GM19099 (cell line): ENCODE data around the gene DSCAML1.

Source experiments
- POLR2A ChIP-seq: IDR thresholded peaks from 3 replicates; pipeline ENCODE4 v1.6.1; 2011; ENCODE audit warnings: low read depth; ENCODE audit not compliant: insufficient read length; ENCODE audit errors: extremely low read depth

The DSCAML1 gene

DNA sequence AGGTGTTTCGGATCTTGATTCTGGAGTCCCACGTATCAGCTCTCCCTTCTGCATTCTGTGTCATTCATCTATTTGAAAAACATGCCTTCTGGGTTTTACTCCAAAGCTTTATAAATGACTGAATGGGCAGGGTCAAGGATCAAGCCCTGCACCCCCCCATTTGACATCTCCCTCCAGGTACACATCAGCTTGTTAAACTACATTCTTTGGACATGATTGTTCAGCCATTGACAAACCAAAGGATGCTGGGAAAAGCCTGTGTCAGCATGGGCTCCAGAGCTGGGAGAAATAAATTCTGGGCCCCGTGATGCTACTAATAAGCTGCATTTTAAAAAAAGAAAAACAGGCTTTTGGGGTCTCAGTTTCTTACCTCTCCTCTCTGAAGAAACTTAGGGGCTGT is 103.7 kb downstream of the DSCAML1 start:
- TF ChIP-seq POLR2A: no peak

DNA sequence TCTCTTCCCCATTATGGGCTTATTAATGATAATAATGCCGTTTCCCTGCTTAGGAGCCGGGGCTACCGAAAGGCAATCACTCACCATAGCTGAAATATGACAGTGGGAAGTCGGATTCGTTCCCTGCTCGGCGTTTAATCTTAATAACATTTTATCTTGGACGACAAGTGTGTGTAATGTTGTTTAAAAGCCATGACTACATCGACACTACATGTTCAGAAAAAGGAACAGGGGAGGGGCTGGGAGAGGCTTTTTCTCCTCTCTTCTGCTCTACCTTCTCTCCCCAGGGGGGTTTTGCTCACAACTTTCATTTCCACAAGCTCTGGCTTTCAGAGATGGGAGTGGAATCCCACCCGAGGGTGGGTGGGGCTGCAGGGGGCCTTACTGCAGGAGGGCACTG is 105.5 kb downstream of the DSCAML1 start:
- no peak for TF ChIP-seq POLR2A

- TF ChIP-seq POLR2A: no peak
Observed at GRCh38 chr11:117691218-117691514, 105.8 kb downstream of the DSCAML1 start.

DNA sequence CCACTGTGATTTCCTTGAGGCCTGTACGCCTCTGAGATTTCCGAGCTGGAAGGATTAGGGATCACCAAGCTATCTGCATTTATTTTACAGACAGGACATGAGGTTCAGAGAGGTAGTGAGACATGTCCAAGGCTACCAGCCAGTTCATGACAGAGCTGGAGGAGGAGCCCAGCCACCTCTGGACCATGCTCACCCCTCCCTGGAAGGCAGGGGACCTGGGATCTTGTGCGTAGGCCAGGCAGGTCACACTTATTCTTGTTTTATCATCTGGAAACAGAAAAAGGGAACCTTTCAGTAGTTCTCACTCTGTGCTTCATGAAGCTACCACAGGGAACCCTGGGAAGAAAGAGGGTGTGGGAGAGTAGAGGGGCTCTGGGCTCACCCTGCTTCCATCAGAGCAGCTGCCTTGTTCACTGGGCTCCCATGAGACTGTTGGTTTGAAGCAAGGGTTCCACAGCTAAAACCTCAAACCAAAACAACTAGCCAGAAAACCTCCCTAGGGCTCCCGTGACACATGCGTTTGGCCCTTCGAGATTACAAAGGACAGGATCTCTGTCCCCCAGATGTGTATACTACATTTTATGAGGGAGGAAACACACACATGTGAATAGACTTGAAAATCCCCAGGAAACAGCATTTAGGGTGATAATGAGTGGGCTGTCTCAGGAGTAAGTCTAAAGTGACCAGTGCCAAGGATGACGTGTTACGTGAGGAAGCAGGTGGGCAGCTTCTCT is 106.4 kb downstream of the DSCAML1 start:
- TF ChIP-seq POLR2A: no peak

DNA sequence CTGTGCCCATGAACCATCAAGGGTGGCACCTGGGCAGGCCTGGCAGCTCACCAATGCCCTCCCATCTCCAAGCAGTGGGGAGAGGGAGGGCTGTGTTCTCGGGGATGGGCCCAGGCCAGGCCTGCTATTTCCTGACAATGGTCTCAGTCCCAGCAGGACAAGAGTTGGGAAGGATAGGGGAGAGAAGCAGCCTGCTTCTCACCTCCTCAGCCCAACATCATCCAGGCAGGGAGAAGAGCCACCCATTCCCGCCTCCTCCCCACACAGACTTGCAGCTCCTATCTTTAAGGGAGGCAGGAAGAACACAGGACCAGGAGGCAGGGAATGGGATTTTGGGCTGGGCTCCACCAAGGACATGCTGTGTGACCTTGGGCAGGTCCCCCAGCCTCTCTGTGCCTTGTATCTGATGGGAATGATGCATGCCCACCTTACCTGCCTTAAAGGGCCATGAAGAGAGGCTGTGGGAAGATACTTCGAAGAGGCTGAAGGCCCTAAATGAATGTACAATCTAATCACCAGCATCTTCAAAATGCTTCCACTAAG is 108.7 kb downstream of the DSCAML1 start:
- no peak for TF ChIP-seq POLR2A

- TF ChIP-seq POLR2A: no peak
Observed at GRCh38 chr11:117687776-117688175, 109.2 kb downstream of the DSCAML1 start.

- TF ChIP-seq POLR2A: no peak
Observed at GRCh38 chr11:117686711-117687110, 110.3 kb downstream of the DSCAML1 start.

- TF ChIP-seq POLR2A: no peak
Observed at GRCh38 chr11:117685566-117685965, 111.5 kb downstream of the DSCAML1 start.

DNA sequence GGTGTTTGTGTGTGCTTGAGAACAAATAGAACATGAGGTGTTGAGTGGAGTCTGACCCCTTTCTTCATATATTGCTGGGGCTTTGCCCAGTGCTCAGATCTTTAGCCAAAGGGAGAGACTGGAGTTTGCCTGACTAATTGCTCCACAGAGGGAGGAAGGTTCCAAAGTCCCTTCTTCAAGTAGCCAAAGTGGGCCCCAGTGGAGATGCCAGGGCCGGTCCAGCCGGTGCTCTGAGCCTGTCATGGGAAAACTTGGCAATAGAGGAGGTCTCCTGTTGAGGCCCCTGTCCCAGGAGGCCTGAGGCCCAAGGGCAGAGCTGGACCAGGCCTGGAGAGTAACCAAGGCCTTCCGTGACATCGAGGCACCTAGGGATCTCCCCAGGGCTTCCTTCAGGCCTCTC is 112.3 kb downstream of the DSCAML1 start:
- TF ChIP-seq POLR2A: no peak

DNA sequence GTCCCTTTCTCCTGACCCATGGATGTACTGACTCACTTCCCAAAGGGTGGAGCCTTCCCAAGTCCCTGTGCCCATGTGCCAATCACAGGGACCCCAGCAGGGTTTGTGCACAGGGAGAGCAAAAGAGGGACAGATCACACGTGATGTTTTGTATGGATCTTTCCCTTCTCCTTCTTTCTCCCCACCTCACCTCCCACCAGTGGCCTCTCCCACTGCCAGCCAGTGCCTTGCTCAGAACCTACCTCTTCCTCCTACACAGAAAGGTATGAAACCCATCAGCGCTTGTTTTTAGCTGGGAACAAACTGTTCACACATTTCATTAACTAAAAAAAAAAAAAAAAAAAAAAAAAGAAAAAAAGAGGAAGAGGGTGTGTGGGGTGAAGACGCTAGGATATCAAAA is 112.9 kb downstream of the DSCAML1 start:
- TF ChIP-seq POLR2A: no peak

- no peak for TF ChIP-seq POLR2A
Observed at GRCh38 chr11:117681438-117681837, 115.6 kb downstream of the DSCAML1 start.

DNA sequence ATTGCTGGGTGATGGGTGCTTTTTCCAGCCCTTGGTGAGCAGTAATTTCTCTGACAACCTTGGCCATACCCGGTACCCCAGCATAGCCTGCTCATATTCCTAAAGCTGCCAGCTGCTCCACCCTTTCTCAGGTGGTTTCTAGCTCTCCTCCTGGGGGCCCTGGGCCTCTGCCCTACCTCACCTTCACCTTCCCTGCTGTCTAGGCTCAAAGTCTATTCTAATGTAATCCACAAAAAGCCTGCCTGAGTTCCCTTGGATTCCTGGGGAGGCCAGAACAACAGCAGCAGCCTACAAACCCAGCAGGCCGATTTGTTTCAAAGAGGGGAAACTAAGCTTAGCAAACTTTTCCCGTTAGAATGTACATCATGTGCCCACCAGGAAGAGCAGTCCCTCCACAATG is 117.6 kb downstream of the DSCAML1 start:
- TF ChIP-seq POLR2A: no peak

GRCh38 chr11:117678658-117679406 is 118.2 kb downstream of the DSCAML1 start:
- no peak for TF ChIP-seq POLR2A

DNA sequence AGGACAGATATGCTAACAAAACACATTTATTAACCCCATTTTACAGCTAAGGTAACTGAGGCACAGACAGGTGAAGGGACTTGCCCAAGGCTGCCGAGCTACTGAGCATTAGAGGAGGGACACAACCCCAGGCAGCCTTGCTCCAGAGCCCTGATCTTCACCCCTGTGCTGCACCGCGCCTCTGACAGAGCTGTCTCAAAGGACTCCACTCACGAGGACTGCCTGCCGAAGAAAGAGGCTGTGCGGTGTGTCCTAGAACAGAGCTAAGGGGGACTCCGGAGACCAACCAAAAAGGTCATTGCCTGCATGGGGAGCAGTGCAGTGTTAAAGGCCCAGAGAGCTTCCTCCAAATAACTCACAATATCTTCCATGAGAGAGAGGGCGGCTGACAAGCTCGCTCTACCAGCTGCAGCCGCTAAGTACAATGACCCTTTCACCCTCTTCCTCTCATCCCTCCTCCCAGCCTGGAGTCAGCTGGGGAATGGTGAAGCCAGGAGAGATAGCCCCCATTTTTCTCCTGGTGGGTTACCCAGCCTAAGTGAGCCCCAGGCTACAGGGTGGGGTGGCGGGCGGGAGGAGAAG is 119.2 kb downstream of the DSCAML1 start:
- no peak for TF ChIP-seq POLR2A

GRCh38 chr11:117676501-117676900 is 120.5 kb downstream of the DSCAML1 start:
- no peak for TF ChIP-seq POLR2A

GRCh38 chr11:117673602-117674001 is 123.4 kb downstream of the DSCAML1 start:
- TF ChIP-seq POLR2A: no peak
